ENCODE measurements around the gene PDGFD. TPM values are rescaled to one million over a fixed set of nuclear protein-coding genes. Genes with fewer than 3 reads are reported as not detected.

Gene PDGFD
- total and polyA plus RNA-seq, 2 donors (not counting 1 experiment from before 2014, with no cell fraction given): 1.3 TPM

GRCh38 chr11:104154296-104154695, 9.7 kb downstream of the PDGFD start:
- H3K9ac ChIP-seq (ENCODE audit: insufficient read depth, low read length): no peak overlapping the region
- no peaks in the 10 kb centered on the region for H3K36me3 ChIP-seq (ENCODE audit: control insufficient read depth, insufficient read depth, low read length)
- H3K4me2 ChIP-seq (ENCODE audit: extremely low read depth, insufficient read depth, low read length): no peak overlapping the region
- no peak overlapping the region for H3K4me3 ChIP-seq (replicated peaks in 1 of 4; ENCODE audit: control extremely low read depth in 1 of 4, insufficient read depth in 1 of 4, low read depth in 3 of 4, low read length in 4 of 4)
- no peak overlapping the region for H2AFZ ChIP-seq (ENCODE audit: low read length)
- no peaks in the 10 kb centered on the region for H3K79me2 ChIP-seq (ENCODE audit: control insufficient read depth, insufficient read depth, low read length)
- no peaks in the 10 kb centered on the region for H3K27me3 ChIP-seq (ENCODE audit: control insufficient read depth, insufficient read depth, low read length)
- H3K27ac ChIP-seq (ENCODE audit: insufficient read depth, low read length): no peak overlapping the region
- no peaks in the 10 kb centered on the region for H4K20me1 ChIP-seq (ENCODE audit: control insufficient read depth, extremely low read depth, insufficient read depth, low read length)
- no peak for DNase-seq (ENCODE audit: low read depth in 2 of 2)
- H3K9me3 ChIP-seq (ENCODE audit: control insufficient read depth, insufficient read depth, low read depth, low read length): no peaks in the 10 kb centered on the region
- TF ChIP-seq EZH2 (IDR thresholded peaks at IDR 0.05; ENCODE audit: low read length, missing control alignments) (no peak), CTCF (conservative IDR thresholded peaks at IDR 0.05 in 1 of 2, IDR thresholded peaks at IDR 0.05 in 1 of 2; ENCODE audit: low read depth in 1 of 2, low read length in 2 of 2) (no peak)
- H3K4me1 ChIP-seq (ENCODE audit: control insufficient read depth, extremely low read depth, insufficient read depth, low read length): no peaks in the 10 kb centered on the region

- Histone ChIP-seq H3K9me3 (ENCODE audit: control insufficient read depth, insufficient read depth, low read depth, low read length) (no peaks in the 10 kb centered on the region), H3K27ac (ENCODE audit: insufficient read depth, low read length) (no peak overlapping the region), H3K79me2 (ENCODE audit: control insufficient read depth, insufficient read depth, low read length) (no peaks in the 10 kb centered on the region), H3K4me3 (replicated peaks in 1 of 4; ENCODE audit: control extremely low read depth in 1 of 4, insufficient read depth in 1 of 4, low read depth in 3 of 4, low read length in 4 of 4) (no peak overlapping the region), H3K27me3 (ENCODE audit: control insufficient read depth, insufficient read depth, low read length) (no peaks in the 10 kb centered on the region), H3K36me3 (ENCODE audit: control insufficient read depth, insufficient read depth, low read length) (no peaks in the 10 kb centered on the region), H4K20me1 (ENCODE audit: control insufficient read depth, extremely low read depth, insufficient read depth, low read length) (no peaks in the 10 kb centered on the region), H3K9ac (ENCODE audit: insufficient read depth, low read length) (no peak overlapping the region), H3K4me1 (ENCODE audit: control insufficient read depth, extremely low read depth, insufficient read depth, low read length) (no peaks in the 10 kb centered on the region), H2AFZ (ENCODE audit: low read length) (no peak overlapping the region), H3K4me2 (ENCODE audit: extremely low read depth, insufficient read depth, low read length) (no peak overlapping the region)
- DNase-seq (ENCODE audit: low read depth in 2 of 2): no peak
- TF ChIP-seq EZH2 (IDR thresholded peaks at IDR 0.05; ENCODE audit: low read length, missing control alignments): no peak
- TF ChIP-seq CTCF (conservative IDR thresholded peaks at IDR 0.05 in 1 of 2, IDR thresholded peaks at IDR 0.05 in 1 of 2; ENCODE audit: low read depth in 1 of 2, low read length in 2 of 2): no peak
These were observed 10.9 kb downstream of the PDGFD start for GRCh38 chr11:104152941-104153505.

- Histone ChIP-seq H3K27ac (ENCODE audit: insufficient read depth, low read length) (no peak overlapping the region), H2AFZ (ENCODE audit: low read length) (no peak overlapping the region), H3K4me1 (ENCODE audit: control insufficient read depth, extremely low read depth, insufficient read depth, low read length) (no peaks in the 10 kb centered on the region), H3K4me3 (replicated peaks in 1 of 4; ENCODE audit: control extremely low read depth in 1 of 4, insufficient read depth in 1 of 4, low read depth in 3 of 4, low read length in 4 of 4) (no peak overlapping the region), H4K20me1 (ENCODE audit: control insufficient read depth, extremely low read depth, insufficient read depth, low read length) (no peaks in the 10 kb centered on the region), H3K4me2 (ENCODE audit: extremely low read depth, insufficient read depth, low read length) (no peak overlapping the region), H3K36me3 (ENCODE audit: control insufficient read depth, insufficient read depth, low read length) (no peaks in the 10 kb centered on the region), H3K9ac (ENCODE audit: insufficient read depth, low read length) (no peak overlapping the region), H3K79me2 (ENCODE audit: control insufficient read depth, insufficient read depth, low read length) (no peaks in the 10 kb centered on the region), H3K27me3 (ENCODE audit: control insufficient read depth, insufficient read depth, low read length) (no peaks in the 10 kb centered on the region), H3K9me3 (ENCODE audit: control insufficient read depth, insufficient read depth, low read depth, low read length) (no peaks in the 10 kb centered on the region)
- DNase-seq (ENCODE audit: low read depth in 2 of 2): peak; percentile 9 to 40
- no peak for TF ChIP-seq EZH2 (IDR thresholded peaks at IDR 0.05; ENCODE audit: low read length, missing control alignments)
- TF ChIP-seq CTCF (conservative IDR thresholded peaks at IDR 0.05 in 1 of 2, IDR thresholded peaks at IDR 0.05 in 1 of 2; ENCODE audit: low read depth in 1 of 2, low read length in 2 of 2): peak in 1 of 2 donors; percentile 33
These were observed 12.3 kb downstream of the PDGFD start for GRCh38 chr11:104151404-104152204.
